NT2/D1 (cell line): ENCODE data around the gene SFXN4.
"Not testable (repeated sequence)": the region's sequence is repeated elsewhere in the genome, so short reads cannot be mapped to it uniquely, and the experiment has no call there.

Experiments
- DNase-seq: peaks from one replicate; pipeline ENCODE4 v3.0.0-alpha.2; 2011; ENCODE audit warnings: low read depth, low spot score
- H3K27me3 ChIP-seq: 2 replicates; pipeline ENCODE4 v1.6.0; 2011; ENCODE audit warnings: mild to moderate bottlenecking; ENCODE audit not compliant: insufficient read length, insufficient read depth
- H3K36me3 ChIP-seq: 2 replicates; pipeline ENCODE4 v1.6.1; 2011; ENCODE audit warnings: mild to moderate bottlenecking, low read length, mixed read lengths; ENCODE audit not compliant: insufficient read depth, insufficient read length
- H3K4me1 ChIP-seq: 2 replicates; pipeline ENCODE4 v1.5.1; 2011; ENCODE audit not compliant: insufficient read depth, insufficient read length
- H3K4me3 ChIP-seq: 2 replicates; pipeline ENCODE4 v1.5.1; 2011; ENCODE audit warnings: low read depth; ENCODE audit not compliant: insufficient read length
- H3K9ac ChIP-seq: 2 replicates; pipeline ENCODE4 v1.6.0; 2011; ENCODE audit warnings: low read depth; ENCODE audit not compliant: insufficient read length
- H3K9me3 ChIP-seq: 2 replicates; pipeline ENCODE4 v1.5.1; 2011; ENCODE audit warnings: mild to moderate bottlenecking, low read length; ENCODE audit not compliant: insufficient read depth
- SUZ12 ChIP-seq: IDR thresholded peaks from 2 replicates; pipeline ENCODE4 v1.6.1; 2011; ENCODE audit not compliant: insufficient read length, insufficient read depth; ENCODE audit errors: extremely low read depth
- YY1 ChIP-seq: IDR thresholded peaks from 2 replicates; pipeline ENCODE4 v1.6.1; 2011; ENCODE audit not compliant: insufficient read length, insufficient read depth
- ZNF274 ChIP-seq: IDR thresholded peaks from 2 replicates; pipeline ENCODE4 v1.6.1; 2011; ENCODE audit warnings: mild to moderate bottlenecking, low read depth, low read length

The SFXN4 gene

DNA sequence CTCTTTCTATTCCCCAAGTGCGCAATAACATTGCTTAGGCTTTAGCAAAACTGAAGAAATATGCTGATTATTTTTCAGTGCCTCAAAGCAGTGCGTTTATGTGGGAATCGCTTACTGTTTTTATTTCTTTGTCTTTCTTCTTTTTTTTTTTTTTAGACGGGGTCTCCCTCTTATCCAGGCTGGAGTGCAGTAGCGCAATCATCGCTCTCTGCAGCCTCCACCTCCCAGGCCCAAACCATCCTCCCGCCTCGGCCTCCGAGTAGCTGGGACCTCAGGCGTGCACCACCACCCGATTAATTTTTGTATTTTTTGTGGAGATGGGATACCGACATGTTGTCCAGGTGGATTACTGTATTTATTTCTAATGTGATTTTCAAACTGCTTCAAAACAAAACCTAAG is 60.4 kb downstream of the SFXN4 start:
- TF ChIP-seq ZNF274 (no peak), YY1 (no peak), SUZ12 (no peak)
- peak overlapping the region; percentile 88 for H3K9ac ChIP-seq
- DNase-seq: no peak
- H3K36me3 ChIP-seq: peaks cover 13% of the 10 kb centered on the region
- peak overlapping the region; percentile 80 for H3K4me3 ChIP-seq
- H3K9me3 ChIP-seq: no peaks in the 10 kb centered on the region
- H3K4me1 ChIP-seq: no peaks in the 10 kb centered on the region
- H3K27me3 ChIP-seq: no peaks in the 10 kb centered on the region

DNA sequence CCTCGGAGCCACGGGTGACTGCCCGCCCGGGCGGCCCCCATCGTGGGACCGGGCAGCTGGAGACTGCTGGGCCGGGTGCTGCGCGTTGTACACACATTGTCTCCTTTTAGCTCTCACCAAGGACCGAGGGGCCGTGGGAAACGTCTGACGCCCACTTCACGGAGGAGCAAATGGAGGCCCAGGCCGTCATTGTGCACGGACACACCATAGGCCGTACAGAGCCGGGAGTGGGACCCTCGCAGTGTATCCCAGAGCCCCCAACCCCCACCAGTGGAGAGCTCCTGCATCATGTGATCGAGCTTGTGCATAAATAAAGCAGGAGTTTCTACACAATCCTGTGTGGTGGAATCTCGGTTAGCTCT is 60.9 kb downstream of the SFXN4 start:
- no peak for TF ChIP-seq YY1
- no peak for TF ChIP-seq ZNF274
- no peak for TF ChIP-seq SUZ12
- peaks cover 13% of the 10 kb centered on the region for H3K36me3 ChIP-seq

DNA sequence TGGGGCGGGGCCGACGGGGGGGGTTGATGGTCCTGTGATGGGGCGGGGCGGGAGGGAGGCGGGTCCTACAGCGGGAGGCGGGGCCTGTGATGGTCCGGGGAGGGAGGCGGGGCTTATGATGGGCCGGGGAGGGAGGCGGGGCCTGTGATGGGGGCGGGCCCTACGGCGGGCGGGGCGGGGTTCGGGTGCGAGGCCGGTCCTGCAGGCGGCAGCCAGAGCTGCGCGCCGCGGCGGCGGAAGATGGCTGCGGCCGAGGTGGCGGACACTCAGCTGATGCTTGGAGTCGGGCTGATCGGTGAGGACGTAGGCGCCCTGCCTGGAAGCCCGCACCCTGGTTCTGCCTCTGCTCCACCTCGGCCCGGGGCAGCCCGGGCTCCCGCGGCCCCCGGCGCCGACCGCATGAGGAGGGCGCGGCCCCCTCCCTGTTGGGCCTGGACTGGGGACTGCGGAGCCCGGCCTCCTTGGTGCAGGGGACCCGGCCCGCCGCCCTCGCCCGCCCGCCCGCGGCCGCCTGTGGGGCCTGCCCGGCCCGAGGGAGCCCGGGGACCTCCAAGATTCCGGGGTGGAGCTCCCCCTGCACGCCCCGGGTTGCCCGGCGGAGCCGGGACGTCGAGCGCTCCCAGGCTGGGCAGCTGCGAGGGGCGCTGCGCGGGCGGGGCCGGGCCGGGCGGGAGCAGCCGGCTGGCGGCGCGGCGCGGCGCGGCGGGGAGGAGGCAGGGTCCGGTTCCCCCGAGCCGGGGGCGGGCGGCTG is 61.4 kb downstream of the SFXN4 start, which contains the start of gene DENND10:
DENND10 (plus strand) TSS at position 211 of the 751 bp plus-strand sequence; CDS start at position 241, 30 bp downstream.
- TF ChIP-seq ZNF274: no peak
- no peak for TF ChIP-seq YY1
- no peak for TF ChIP-seq SUZ12
- Histone ChIP-seq H3K9me3 (no peaks in the 10 kb centered on the region), H3K36me3 (peaks cover 10% of the 10 kb centered on the region), H3K9ac (peak within 1 kb of the TSS; percentile 88), H3K4me3 (peak within 1 kb of the TSS; percentile 80), H3K27me3 (no peaks in the 10 kb centered on the region), H3K4me1 (no peaks in the 10 kb centered on the region)
- DNase-seq: peak; percentile 59

More for the DNA sequence above, 60.9 kb downstream of the SFXN4 start:
- Histone ChIP-seq H3K9me3 (no peaks in the 10 kb centered on the region), H3K4me1 (no peaks in the 10 kb centered on the region), H3K4me3 (peak overlapping the region; percentile 80), H3K27me3 (no peaks in the 10 kb centered on the region), H3K9ac (peak overlapping the region; percentile 88)
- DNase-seq: no peak

DNA sequence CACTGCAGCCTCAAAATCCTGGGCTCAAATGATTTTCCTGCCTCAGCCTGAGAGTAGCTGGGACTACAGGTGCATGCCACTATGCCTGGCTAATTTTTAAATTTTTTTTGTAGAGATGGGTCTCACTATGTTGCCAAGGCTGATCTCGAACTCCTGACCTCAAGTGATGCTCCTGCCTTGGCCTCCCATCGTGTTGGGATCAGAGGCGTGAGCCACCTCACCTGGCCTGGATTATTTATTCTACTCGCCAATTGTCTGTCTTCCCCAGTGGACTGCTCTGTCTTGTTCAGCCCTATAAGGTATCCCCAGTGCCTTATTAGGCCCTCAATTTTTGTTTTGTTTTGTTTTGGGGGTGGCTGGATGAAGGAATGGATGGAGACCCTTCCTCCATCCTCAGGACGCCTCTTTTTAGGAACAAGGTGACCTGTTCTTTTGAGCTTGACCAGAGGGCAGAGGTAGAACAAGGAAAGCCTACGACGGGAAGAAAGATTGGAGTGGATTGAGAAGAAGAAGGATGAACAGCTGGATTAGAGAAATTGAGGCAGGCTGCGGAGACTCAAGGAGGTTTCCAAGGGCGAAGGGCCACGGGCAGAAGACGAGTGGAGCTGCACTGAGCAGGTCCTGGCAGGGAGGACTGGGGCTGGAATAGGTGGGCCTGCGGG is 62.1 kb downstream of the SFXN4 start:
- DNase-seq: no peak
- peaks cover 8% of the 10 kb centered on the region for H3K36me3 ChIP-seq
- H3K4me1 ChIP-seq: no peaks in the 10 kb centered on the region
- no peak overlapping the region for H3K9ac ChIP-seq
- no peaks in the 10 kb centered on the region for H3K27me3 ChIP-seq
- TF ChIP-seq SUZ12: no peak
- TF ChIP-seq YY1: no peak
- TF ChIP-seq ZNF274: no peak
- H3K4me3 ChIP-seq: no peak overlapping the region
- no peaks in the 10 kb centered on the region for H3K9me3 ChIP-seq

DNA sequence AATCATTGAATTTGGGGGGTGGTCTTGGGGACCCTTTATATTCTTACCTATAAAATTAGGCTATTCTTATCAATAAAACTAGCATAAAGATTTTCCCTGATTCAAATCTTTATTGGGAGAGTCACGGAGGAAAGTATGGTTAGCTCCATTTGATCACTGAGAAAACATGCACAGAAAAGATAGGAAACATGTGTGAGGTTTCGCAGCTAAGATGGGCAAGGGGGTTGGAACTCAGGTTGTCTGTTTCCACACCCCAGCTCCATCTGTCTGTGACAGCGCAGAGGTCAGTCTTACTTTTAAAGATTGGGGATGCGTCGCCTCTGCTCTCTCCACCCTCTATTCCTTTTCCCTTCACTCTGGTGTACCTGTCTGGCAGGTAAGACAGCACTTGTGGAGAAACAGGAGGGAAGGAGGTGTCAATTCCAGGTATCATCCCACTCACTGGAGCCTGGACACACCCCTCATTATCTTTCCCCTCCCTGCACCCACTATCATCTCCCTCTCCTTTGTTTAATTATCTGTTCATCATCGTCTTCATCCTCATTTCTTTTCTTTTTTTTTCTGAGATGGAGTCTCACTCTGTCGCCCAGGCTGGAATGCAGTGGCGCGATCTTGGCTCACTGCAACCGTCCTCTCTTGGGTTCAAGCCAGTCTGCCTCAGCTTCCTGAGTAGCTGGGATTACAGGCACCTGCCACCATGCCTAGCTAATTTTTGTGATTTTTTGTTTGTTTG is 64.0 kb downstream of the SFXN4 start:
- Histone ChIP-seq H3K36me3 (peaks cover 3% of the 10 kb centered on the region), H3K9me3 (no peaks in the 10 kb centered on the region), H3K9ac (no peak overlapping the region), H3K4me1 (no peaks in the 10 kb centered on the region), H3K4me3 (no peak overlapping the region), H3K27me3 (no peaks in the 10 kb centered on the region)
- DNase-seq: no peak
- no peak for TF ChIP-seq YY1
- no peak for TF ChIP-seq SUZ12
- TF ChIP-seq ZNF274: no peak

DNA sequence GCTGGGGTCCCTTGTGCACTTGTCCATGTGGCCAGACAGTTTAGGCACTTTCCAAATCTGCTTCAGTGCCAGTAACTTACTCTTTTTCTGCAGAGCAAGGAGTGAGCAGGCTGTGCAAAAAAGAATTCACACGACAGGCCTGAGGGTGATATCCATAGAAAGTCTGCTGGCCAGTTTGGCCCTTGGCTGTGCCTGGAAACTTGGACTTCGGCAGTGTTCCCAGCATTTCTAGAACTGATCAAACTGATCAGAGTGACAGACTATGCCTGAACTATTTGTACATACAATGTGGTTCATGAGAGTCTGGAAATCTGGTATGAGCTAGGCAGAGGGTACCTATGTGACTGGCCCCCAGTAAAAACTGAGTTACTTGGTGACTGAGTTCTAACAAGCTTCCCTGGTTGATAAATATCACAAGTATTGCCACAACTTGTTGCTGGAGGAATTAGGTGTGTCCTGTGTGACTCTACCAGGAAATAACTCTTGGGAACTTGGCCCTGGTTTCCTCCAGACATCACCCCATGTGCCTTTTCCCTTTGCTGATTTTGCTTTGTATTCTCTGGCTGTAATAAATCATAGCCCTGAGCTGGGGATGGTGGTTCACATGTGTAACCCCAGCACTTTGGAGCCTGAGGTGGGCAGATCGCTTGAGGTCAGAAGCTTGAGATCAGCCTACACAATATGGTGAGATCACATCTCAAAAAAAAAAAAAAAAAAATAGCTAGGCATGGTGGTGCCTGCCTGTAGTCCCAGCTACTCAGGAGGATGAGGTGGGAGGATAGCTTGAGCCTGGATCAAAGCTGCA is 64.9 kb downstream of the SFXN4 start:
- Histone ChIP-seq H3K36me3 (no peaks in the 10 kb centered on the region), H3K9me3 (no peaks in the 10 kb centered on the region), H3K4me3 (no peak overlapping the region), H3K4me1 (no peaks in the 10 kb centered on the region), H3K9ac (no peak overlapping the region), H3K27me3 (no peaks in the 10 kb centered on the region)
- DNase-seq: no peak
- TF ChIP-seq SUZ12: no peak
- TF ChIP-seq YY1: no peak
- no peak for TF ChIP-seq ZNF274

DNA sequence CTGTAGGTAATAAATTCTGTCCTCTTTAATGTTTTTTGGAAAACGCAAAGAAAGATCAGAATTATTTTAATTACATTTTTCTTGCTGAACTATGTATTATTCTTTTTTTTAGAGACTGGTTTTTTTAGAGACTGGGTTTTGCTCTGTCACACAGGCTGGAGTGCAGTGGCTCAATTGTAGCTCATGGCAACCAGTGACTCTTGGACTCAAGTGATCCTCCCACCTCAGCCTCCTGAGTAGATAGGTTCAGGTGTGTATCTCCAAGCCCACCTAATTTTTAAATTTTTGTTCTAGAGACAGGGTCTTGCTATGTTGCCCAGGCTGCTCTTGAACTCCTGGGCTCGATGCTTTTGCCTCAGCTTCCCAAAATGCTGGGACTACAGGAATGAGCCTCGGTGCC is 66.9 kb downstream of the SFXN4 start:
- TF ChIP-seq SUZ12 (no peak), YY1 (no peak), ZNF274 (no peak)
- Histone ChIP-seq H3K9ac (no peak overlapping the region), H3K4me3 (no peak overlapping the region)

DNA sequence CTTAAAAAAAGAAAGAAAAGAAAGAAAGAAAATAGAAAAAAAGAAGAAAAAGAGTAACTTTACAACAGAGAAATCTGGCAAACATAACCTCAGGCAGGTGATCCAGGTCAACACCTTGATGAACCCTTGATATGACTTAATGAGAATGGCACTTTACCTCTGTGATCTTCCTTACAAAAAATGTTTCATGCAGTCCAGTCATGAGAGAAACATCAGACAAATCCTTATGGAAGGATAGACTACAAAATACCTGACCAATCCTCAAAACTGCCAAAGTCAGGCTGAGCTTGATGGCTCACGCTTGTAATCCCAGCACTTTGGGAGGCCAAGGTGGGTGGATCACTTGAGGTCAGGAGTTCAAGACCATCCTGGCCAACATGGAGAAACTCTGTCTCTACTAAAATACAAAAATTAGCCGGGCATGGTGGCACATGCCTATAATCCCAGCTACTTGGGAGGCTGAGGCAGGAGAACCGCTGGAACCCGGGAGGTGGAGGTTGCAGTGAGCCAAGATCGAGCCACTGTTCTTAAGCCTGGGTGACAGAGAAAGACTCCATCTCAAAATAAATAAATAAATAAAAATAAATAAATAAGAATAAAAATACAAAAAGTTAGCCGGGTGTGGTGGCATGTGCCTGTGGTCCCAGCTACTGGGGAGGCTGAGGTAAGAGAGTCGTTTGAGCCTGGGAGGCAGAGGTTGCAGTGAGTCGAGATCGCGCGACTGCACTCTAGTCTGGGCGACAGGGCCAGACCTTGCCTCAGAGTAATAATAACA is 68.7 kb downstream of the SFXN4 start:
- DNase-seq, H3K9ac ChIP-seq, H3K36me3 ChIP-seq, H3K9me3 ChIP-seq, H3K4me1 ChIP-seq, H3K27me3 ChIP-seq, H3K4me3 ChIP-seq: not testable (repeated sequence)

More for the DNA sequence above, 66.9 kb downstream of the SFXN4 start:
- H3K4me1 ChIP-seq: no peaks in the 10 kb centered on the region
- no peaks in the 10 kb centered on the region for H3K36me3 ChIP-seq
- no peaks in the 10 kb centered on the region for H3K9me3 ChIP-seq
- DNase-seq: no peak
- H3K27me3 ChIP-seq: no peaks in the 10 kb centered on the region
